NCI-H460 (cell line): Measurements from ENCODE around the gene MYOZ1. TPM values are rescaled to one million over a fixed set of nuclear protein-coding genes. Genes with fewer than 3 reads are reported as not detected.
"Not testable (repeated sequence)": the region's sequence is repeated elsewhere in the genome, so short reads cannot be mapped to it uniquely, and the experiment has no call there.

ENCODE experiments used
- DNase-seq: peaks from one replicate; pipeline ENCODE4 v3.0.0-alpha.2; 2016; ENCODE audit warnings: low read depth; ENCODE audit errors: extremely low read depth
- polyA plus RNA-seq: library from polyadenylated mRNA; depleted of rRNA; stranded (reverse); fragments of >200 nt; gene quantifications from 2 replicates; pipeline ENCODE4 v1.2.3, GENCODE V29; 2014; cell fraction: nucleus; rRNA removed
- total RNA-seq: library from RNA; depleted of rRNA; stranded (reverse); fragments of >200 nt; shearing (Covaris generic); gene quantifications from 2 replicates; pipeline ENCODE4 v1.2.3, GENCODE V29; 2014; rRNA removed

MYOZ1 gene, protein sequence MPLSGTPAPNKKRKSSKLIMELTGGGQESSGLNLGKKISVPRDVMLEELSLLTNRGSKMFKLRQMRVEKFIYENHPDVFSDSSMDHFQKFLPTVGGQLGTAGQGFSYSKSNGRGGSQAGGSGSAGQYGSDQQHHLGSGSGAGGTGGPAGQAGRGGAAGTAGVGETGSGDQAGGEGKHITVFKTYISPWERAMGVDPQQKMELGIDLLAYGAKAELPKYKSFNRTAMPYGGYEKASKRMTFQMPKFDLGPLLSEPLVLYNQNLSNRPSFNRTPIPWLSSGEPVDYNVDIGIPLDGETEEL
- not detected in 2 replicates for total RNA-seq
- not detected in 2 replicates for polyA plus RNA-seq

GRCh38 chr10:73641328-73642060 lies at the start of gene MYOZ1:
TSS of gene MYOZ1 (minus strand) at chr10:73641474. CDS start at chr10:73640017, 1,457 bp downstream.
- no peak for DNase-seq

- not testable (repeated sequence) for DNase-seq
These were observed 49.5 kb upstream of the MYOZ1 start for GRCh38 chr10:73690755-73691154.

DNA sequence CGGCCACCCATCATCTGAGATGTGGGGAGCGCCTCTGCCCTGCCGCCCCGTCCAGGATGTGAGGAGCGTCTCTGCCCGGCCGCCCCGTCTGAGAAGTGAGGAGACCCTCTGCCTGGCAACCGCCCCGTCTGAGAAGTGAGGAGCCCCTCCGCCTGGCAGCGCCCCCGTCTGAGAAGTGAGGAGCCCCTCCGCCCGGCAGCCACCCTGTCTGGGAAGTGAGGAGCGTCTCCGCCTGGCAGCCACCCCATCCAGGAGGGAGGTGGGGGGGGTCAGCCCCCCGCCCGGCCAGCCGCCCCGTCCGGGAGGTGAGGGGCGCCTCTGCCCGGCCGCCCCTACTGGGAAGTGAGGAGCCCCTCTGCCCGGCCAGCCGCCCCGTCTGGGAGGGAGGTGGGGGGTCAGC lies 48.3 kb upstream of the MYOZ1 start:
- DNase-seq = not testable (repeated sequence)

DNA sequence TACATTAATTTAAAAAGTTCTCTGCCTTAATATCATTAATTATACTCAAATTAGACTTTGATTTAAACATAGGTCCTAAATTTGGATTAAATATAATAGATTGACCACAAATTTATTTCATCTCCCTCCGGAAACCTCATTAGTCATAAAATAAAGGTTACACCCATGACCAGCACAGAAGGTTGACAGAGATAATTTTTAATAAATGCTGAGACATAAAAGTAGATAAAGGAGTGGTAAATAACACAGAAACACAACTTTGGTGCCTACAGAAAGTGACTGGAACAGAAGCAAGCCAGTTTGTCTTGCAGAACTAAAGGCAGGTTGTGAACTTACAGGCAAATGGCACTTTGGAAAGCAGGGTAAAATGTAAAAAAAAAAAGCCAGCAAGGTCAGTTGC lies 46.4 kb upstream of the MYOZ1 start:
- DNase-seq = not testable (repeated sequence)

GRCh38 chr10:73674546-73674945 lies 33.3 kb upstream of the MYOZ1 start:
- DNase-seq = not testable (repeated sequence)

GRCh38 chr10:73668378-73668777 lies 27.1 kb upstream of the MYOZ1 start:
- DNase-seq = not testable (repeated sequence)

- DNase-seq = not testable (repeated sequence)
These were observed 25.0 kb upstream of the MYOZ1 start for GRCh38 chr10:73666153-73666809.

- not testable (repeated sequence) for DNase-seq
These were observed 24.3 kb upstream of the MYOZ1 start for GRCh38 chr10:73665581-73665980.

- not testable (repeated sequence) for DNase-seq
These were observed 23.1 kb upstream of the MYOZ1 start for GRCh38 chr10:73664156-73665040.

GRCh38 chr10:73663621-73664020 lies 22.3 kb upstream of the MYOZ1 start:
- not testable (repeated sequence) for DNase-seq

GRCh38 chr10:73662705-73663104 lies 21.4 kb upstream of the MYOZ1 start:
- DNase-seq = not testable (repeated sequence)

DNA sequence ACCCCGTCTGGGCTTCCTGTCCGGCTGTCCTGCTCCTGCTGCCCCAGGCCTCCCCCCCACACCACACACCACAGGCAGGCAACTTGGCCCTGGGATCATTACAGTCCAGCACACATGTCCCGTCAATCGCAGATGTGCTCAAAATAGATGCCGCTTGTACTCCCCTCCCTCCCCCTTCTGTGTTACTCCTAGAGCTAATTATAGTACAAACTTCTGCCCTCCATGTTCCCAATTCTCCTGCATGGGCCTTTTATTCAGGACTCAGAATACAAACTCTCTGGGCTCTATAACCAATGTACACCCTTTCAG lies 14.7 kb upstream of the MYOZ1 start, which contains the start of gene SYNPO2L:
Gene SYNPO2L, minus strand, starts transcription at position 40 of the 309 bp plus-strand sequence. CDS start 107 bp downstream, outside the sequence.
- DNase-seq = no peak

DNA sequence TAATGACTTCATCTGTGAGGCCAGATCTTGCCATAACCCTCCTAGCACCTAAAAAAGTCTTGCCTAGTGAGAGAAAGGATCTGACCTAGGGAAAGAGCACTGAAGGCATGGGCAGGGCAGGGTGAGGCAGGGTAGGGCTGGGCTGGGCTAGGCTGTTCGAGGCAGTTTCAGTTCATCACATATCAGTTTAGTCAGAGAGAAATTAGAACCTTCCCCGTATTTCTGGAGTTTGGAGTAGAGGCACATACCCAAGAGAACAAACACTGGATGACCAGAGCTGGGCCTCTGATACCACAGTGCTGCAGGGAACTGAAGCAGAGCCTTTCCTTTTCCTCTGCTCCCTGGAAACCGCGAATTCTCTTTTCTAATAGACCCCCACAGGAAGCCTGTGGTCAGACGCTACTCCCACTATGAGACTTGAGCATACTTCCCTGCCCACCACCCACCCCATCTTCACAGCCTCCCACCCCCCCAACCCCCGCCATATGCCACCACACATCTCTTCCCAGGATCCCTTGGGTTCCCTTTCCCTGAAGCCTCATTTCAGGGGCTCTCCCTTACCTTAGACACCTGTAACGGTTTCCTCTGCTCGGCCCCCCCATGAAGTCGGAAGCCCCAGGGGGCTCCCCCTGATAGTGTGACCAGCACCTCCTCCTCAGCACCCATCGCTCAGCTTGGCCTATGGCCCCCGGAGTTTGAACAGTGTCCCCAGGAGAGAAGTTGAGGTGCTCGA lies 14.1 kb upstream of the MYOZ1 start:
- DNase-seq = no peak

DNA sequence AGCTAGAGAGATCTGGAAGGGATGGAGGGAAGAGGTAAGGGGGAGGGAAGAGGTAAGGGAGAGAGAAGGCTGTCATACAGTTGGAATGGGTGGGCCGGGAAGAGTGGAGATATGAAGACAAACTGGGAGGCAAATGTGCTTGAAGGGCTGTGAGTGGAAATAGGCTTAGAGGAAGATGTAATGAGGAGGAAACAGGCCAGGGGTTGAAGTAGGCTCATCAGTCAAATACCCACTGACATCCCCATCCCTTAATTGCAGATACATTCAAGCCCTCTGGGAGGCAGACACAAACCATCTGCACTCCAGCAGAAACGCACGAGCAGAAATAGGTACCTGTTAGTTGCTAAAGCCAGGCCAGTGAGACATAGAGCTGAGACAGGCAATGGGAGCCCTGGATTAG lies 12.4 kb upstream of the MYOZ1 start:
- no peak for DNase-seq

- no peak for DNase-seq
These were observed 11.9 kb upstream of the MYOZ1 start for GRCh38 chr10:73653195-73653594.

GRCh38 chr10:73650537-73651331 lies 9.5 kb upstream of the MYOZ1 start:
- DNase-seq = no peak

- DNase-seq = no peak
These were observed 8.7 kb upstream of the MYOZ1 start for GRCh38 chr10:73649876-73650536.
